Adrenal gland (tissue), 5 donors: Measurements from ENCODE around the gene SHF.

Experiments used
- CTCF ChIP-seq, 6 experiments: fragments of 450-650 bp in 4 of 6; fragments of 200-600 bp in 2 of 6; sonication (generic) in 1 of 6; IDR thresholded peaks; 1 replicate in 5 of 6; 2 replicates in 1 of 6; pipeline versions ENCODE4 v1.5.1 to v1.8.0; 2016 to 2021; ENCODE audit warnings: antibody characterized with exemption in 6 of 6, mild to moderate bottlenecking in 2 of 6, moderate library complexity in 1 of 6
- POLR2A ChIP-seq, 2 donors: fragments of 450-650 bp; IDR thresholded peaks; one replicate each; pipeline ENCODE4 v1.6.1; 2017; ENCODE audit warnings: antibody characterized with exemption in 2 of 2, mild to moderate bottlenecking in 2 of 2, moderate library complexity in 1 of 2
- donor health status: DM: no; HTN: no; CAD: no.

GRCh38 chr15:45150481-45150880 lies 37.3 kb downstream of the SHF start:
- TF ChIP-seq CTCF (IDR thresholded peaks at IDR 0.05) = no peak
- TF ChIP-seq POLR2A (IDR thresholded peaks at IDR 0.05) = no peak
